ENCODE measurements around the gene AP1B1. TPM values are rescaled to one million over a fixed set of nuclear protein-coding genes. Genes with fewer than 3 reads are reported as not detected.

AP1B1 gene
- total and polyA plus RNA-seq, 11 donors, result 18.1 to 74.8 (median 33.8) TPM

DNA sequence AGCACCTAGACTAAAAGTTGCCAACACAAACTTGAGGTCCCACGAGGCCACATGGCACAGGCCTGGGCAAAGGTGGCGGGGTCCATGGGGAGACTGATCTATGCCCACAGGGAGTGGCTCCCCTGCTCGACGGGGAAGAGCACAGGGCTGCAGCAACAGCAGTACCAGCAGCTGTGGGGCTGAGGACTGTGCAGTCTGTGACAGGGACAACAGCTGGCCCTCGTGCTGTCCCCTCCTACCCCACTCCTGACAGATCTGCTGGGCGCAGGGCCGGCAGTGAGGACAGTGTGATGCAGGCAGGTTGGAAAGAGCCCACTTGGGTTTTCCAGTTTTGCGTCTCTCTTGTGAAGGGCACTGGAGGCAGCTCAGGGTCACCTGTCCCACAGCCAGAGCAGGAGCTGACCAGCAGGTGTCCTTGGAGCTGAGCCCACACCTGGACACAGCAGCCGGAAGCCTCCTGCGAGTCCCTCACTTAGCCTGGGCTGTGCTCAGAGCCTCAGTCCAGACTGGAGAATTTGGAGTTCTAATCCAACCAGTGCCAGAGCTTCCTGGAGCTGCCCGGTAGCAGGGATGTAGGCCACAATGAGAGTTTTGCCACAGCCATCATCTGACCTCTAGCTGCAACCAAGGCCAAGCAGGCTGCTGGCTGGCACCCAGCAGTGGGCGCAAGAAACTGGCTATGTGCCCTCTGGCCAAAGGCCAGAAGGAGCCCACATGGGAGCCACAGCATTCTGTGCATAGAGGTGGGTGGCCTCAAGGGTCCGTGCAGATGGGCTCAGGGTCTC, 85.5 kb downstream of the AP1B1 start:
- Histone ChIP-seq H3K27ac (peak overlapping the region in 7 of 12 donors; percentile 3 to 63 (median 35)), H3K4me3 (no peak overlapping the region), H3K9me3 (no peaks in the 10 kb centered on the region), H3K36me3 (peaks cover 0 to 37% (median 31%) of the 10 kb centered on the region in 9 donors), H3K27me3 (no peaks in the 10 kb centered on the region), H3K4me1 (peaks cover 0 to 29% (median 16%) of the 10 kb centered on the region in 12 donors)
- TF ChIP-seq, protein P1, sequence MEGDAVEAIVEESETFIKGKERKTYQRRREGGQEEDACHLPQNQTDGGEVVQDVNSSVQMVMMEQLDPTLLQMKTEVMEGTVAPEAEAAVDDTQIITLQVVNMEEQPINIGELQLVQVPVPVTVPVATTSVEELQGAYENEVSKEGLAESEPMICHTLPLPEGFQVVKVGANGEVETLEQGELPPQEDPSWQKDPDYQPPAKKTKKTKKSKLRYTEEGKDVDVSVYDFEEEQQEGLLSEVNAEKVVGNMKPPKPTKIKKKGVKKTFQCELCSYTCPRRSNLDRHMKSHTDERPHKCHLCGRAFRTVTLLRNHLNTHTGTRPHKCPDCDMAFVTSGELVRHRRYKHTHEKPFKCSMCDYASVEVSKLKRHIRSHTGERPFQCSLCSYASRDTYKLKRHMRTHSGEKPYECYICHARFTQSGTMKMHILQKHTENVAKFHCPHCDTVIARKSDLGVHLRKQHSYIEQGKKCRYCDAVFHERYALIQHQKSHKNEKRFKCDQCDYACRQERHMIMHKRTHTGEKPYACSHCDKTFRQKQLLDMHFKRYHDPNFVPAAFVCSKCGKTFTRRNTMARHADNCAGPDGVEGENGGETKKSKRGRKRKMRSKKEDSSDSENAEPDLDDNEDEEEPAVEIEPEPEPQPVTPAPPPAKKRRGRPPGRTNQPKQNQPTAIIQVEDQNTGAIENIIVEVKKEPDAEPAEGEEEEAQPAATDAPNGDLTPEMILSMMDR (IDR thresholded peaks at IDR 0.05), result no peak
- no peak for TF ChIP-seq POLR2A (IDR thresholded peaks at IDR 0.05)
- DNase-seq, result peak in 1 of 5 donors; percentile 52
- intact Hi-C loops (cut with DNase I), result loop anchor here in 1 of 10 donors (5.0 kb wide), 1 partner anchor 54 kb away; no protein-coding TSS in a partner anchor
- 46 to 53% (median 50%) methylated on average over 11 to 13 of the region's 13 CpGs for WGBS, 4 donors
- ATAC-seq, result no peak

DNA sequence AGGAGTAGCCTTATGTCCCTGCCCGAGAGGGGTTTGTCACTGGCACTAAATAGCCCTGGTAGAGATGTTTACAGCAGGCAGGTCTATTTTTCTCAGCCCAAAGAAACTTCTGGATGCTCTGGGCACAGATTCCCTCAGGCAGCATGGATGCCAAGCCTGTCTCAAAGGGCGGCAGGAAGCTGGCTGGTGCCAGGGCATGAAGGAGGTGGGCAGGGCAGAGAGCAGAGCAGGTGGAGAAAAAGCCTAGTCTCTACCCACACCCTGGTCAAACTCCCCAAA, 86.0 kb downstream of the AP1B1 start:
- TF ChIP-seq, protein P1 (IDR thresholded peaks at IDR 0.05), result no peak
- TF ChIP-seq POLR2A (IDR thresholded peaks at IDR 0.05), result no peak
- Histone ChIP-seq H3K9me3 (no peaks in the 10 kb centered on the region), H3K27ac (peak overlapping the region in 4 of 12 donors; percentile 3 to 63 (median 48)), H3K4me1 (peaks cover 0 to 24% (median 11%) of the 10 kb centered on the region in 12 donors), H3K4me3 (no peak overlapping the region), H3K36me3 (peaks cover 2 to 42% (median 36%) of the 10 kb centered on the region in 9 donors), H3K27me3 (no peaks in the 10 kb centered on the region)
- intact Hi-C loops (cut with DNase I), result loop anchor here in 1 of 10 donors (5.0 kb wide), 1 partner anchor 55 kb away; no protein-coding TSS in a partner anchor
- no peak for DNase-seq
- ATAC-seq, result no peak
- 51 to 69% (median 60%) methylated on average over 2 of the region's 2 CpGs for WGBS, 4 donors

DNA sequence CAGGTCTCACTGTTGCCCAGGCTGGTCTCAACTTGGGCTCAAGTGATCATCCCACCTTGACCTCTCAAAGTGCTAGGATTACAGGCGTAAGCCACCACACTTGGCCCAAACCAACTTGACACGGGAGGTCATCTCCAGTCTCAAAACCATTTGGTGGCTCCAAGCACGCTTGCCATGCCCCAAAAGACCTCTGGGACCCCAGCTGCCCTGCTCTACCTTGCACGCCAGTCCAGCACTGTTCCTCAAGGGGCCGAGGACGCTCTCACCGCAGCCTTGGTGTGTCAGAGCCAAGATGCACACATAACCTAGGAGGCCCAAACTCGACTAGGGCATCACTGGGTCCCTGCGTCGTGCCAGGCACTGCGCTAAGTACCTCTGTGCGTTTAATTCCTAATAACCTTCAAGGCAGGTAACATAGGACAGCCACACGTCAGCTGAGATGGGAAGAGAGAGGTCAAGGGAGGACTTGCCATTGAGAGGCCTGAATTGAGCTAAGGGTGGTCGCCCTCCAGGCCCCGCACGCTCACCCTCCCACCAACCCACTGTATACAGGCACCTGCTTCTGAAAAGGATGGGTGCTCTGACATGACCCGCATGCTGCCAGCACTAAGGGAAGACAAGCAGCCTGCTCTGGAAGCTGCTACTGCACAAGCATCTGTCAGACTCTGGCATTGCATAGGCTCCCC, 86.5 kb downstream of the AP1B1 start:
- no peaks in the 10 kb centered on the region for H3K27me3 ChIP-seq
- DNase-seq (peak in 1 of 5 donors; percentile 35), ATAC-seq (no peak)
- H3K4me1 ChIP-seq, result peaks cover 0 to 22% (median 11%) of the 10 kb centered on the region in 12 donors
- peaks cover 3 to 47% (median 41%) of the 10 kb centered on the region in 9 donors for H3K36me3 ChIP-seq
- no peak for TF ChIP-seq POLR2A (IDR thresholded peaks at IDR 0.05)
- TF ChIP-seq, protein P1 (IDR thresholded peaks at IDR 0.05), result no peak
- H3K9me3 ChIP-seq, result no peaks in the 10 kb centered on the region
- no peak overlapping the region for H3K4me3 ChIP-seq
- peak overlapping the region in 2 of 12 donors; percentile 3 to 52 for H3K27ac ChIP-seq
- intact Hi-C loops (cut with DNase I), result loop anchor here in 1 of 10 donors (5.0 kb wide), 1 partner anchor 55 kb away; no protein-coding TSS in a partner anchor
- WGBS, 4 donors, result 91 to 93% (median 92%) methylated on average over 17 of the region's 17 CpGs

Measured in heart left ventricle (tissue), 16 donors.